Activated T-cell treated with anti-CD3 and anti-CD28 coated beads for 48 hours (primary cell): ENCODE measurements around the gene PGC.

Experiments used
- DNase-seq: peaks from one replicate; pipeline ENCODE4 v3.0.0-alpha.2; 2020; ENCODE audit warnings: low read depth

PGC gene

DNA sequence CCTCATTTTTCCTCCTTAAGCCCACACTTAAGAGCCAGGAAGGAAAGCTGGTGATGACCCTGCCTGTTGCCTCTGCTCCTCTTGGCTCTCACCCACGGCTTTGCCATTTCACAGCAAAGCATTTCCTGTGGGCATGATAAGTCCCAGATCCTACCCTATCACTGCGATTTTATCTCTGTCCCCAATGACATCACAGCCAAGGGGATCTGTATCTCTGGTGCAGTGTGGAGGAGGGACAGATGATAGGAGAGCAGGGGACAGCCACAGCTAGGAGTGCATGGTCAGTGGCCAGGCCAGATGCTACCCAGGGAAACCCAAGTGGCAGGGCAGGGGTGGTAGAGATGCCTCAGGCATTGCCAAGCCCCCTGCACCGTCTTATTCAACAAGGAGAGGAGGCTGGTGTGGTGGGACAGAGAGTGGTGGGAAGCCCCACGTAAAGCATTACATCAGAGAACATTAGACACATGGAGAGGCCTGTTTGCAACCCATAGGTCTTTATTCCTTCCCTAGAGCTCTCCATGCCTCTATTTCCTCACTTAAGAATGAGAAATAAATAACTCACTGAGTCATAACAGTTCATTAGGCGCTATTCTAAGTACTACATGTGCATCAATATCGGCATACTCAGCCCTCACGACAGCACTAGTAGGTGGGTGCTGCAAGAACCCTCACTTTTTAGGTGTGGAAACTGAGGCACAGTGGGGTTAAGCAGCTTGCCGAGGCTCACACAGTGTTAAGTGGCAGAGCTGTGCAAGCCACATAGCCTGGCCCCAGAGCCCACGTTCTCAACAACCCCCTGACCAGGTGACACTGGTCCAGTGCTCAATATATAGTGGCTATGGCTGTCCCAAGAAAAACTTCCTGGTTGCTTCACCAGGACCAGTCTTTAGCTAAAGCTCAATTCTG, 16.4 kb downstream of the PGC start:
- DNase-seq = no peak

DNA sequence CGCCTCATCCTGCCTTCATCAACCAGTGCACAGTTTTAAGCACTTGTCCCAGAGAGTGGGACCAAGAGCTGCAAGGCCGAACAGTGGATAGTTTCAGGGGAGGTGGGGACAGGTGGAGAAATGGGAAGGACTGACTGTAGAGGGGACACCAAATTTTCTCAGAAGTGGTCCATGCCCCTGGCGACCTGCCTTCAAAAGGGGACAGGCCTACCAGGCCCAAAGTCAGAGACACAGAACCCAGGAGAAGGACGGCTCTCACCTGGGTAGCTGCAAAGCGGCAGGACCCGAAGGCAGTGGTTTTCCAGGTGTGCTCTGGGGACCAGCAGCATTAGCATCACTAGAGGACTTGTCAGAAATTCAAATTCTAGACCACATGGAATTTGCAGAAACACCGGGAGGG, 17.6 kb downstream of the PGC start:
- DNase-seq = no peak

DNA sequence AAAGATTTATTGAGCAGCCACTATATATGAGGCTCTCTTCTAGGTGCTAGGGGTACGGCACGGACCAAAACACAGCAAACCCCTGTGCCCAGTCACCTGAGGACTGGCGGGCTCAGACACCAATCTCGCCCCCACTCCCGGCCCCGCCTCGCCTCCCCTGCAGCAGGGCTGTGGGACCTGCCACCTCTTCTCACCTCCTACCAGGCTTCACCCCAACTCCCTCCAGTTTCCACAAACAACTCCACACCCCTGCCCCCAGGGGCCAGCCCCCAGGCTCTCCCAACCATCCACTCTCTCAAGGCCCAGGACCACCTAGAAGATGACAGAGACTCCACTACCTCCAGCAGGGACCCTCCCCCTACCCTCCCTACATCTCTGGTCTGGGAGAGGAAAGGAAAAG, 18.2 kb downstream of the PGC start:
- DNase-seq = no peak

DNA sequence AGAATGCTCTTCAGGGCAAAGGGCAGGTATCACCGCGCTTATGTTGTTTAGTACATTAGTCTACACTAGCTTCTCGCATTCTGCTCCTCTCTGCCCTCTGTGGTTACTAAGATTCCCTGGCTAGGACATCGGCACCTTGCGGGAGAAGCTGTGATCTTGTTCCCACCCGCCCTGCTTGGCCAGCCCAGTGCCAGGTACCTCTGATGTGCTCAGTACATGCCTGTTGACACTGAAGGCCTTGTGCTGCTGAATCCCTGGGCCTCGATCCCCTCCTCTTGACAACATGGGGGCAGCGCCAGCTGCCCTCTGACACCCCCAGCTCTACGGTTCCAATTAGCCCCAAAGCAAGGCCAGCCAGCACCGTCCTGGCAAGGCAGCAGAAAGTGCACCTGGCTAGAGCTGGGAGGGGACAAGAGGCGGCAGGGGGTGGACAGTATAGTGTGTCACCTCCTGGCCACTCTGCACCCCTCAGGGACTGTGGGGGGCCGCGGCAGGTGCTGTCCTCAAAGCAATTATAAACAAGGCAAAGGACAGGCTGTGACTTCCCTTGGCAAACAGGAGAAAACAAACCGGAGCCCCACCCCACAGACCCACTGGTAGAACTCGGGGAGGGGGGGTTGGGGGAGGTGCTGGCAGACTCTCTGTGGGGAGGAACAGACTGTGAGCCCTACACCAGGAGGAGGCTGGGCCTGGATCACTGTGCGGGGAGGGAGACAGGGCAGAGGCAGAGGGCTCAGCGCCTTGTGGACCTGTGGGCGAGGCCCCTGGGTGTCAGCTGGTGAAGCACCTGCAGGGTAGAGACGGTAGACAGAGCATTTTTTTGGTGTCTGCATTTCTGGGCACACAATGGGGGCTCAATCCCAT, 18.9 kb downstream of the PGC start:
- no peak for DNase-seq

DNA sequence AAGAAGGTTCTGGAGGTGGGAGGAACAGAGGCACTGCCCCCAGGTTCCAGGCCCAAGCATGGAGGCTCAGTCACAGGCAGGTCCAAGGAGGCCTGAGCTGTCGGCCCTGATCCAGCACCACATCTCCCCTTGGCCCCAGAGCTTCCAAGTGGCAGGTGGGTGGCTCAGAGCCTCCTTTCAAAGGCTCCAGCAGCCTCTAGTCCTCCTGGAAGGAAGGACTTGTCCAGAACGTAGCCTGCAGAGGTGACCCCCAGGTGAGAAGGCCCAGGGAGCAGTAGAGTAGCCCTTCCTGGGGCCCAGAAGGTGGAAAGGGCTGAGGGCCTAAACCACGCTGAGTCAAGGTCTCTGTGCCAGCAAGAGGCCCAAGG, 19.5 kb downstream of the PGC start:
- no peak for DNase-seq

DNA sequence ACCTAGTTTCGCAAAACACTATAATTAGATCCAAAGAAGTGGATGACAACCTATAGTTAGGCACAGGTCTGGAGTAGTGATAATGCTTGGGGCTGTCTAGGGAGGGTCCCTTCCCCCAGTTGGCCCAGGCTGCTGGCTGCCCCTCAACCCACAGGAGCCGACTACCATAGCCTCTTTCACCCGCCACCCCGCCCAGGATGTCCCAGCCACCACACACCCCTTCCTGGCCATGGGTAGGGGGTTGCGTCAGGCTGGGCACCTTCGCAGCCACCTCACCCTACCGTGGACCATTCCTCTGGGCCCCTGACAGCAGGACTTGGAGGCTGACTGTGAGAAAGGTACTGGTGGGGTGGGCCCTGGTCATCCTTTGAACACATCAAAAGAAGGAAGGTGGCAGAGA, 20.3 kb downstream of the PGC start:
- DNase-seq = no peak

DNA sequence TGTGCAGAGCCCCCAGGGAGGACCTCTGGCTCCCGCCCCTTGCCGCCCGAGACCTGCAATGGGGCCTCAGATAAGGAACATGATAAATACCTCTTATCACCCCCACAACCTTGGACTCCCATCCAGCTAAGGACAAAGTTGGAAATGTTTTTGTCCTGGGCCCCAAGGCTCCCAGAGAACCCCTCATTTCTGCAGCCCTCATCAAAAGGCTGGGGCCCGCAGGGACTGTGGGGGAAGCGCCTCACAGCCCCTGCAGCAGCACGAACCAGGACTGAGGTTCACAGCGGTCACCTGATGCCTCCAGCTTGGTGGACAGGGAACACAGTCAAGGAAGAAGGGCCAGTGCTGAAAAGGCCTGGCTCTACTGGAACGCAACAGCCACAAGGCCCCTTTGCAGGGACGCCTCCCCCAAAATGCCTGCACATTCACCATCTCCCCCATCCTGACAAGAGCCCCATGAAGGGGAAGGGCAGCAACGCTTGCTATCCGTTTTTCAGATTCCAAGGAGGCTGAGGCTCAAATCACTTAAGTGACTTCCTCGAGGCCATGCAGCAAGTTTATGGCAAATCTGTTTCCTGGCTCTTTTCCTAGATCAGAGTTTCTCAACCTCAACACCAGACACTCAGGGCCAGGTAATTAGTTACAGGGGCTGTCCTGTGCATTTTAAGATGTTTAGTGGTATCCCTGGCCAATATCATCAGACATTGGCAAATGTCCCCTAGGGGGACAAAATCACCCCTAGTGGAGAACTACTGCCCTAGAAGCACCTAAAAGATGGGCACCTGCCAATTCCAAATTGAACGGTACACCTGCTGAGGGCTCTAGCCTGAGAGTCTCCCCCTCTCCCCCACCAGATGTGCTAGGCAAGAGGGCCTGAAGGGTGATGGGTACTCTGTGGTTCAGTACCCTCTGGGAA, 22.4 kb downstream of the PGC start:
- no peak for DNase-seq

DNA sequence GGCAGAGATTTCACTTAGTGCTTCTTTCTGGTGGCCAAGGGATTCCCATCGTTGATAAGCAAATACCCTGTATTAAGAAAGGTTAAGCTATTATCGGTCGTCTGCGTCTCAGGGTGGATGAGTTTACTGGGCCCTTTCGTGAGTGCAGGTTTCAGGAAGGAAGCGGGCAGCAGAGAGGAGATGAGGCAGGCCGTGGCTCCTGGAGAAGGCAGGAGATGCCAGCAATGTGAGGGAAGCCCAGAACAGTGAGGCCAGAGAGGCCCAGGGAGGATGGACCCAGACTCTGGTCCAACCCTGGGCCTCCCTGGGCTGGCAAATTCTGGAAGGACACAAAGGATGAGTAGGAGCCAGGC, 23.0 kb downstream of the PGC start:
- DNase-seq = no peak

DNA sequence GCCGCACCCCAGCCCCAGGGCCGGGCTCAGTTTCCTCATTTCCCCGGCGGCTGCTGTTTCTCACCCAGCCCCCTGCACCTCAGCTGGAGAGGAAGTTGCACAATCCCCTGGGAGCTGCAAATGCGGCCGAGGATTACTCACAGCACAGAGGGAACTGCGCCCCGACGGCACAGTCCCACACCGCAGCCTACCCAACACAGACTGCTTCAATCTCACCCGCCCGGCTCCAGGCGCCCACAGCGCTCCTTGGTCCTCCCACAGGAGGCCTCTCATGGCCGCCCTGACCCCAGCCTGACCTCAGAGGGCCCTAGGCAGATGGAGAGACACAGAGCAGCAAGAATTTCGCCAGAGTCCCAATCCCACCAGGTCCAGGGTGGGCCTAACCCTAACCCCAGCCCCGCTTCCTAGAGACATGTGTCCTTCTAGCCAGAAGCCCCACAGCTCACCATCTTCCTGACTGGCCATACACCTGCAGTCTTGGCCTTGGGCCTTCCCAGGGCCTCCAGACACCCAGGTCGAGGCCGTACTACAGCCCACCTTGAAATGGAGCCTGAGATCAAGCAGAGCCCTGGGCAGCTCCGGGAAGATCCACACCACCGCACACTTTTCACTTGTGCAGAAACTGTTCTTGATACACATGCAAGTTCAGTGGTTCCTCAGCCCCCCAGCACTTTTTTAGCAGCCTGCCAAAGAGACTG, 23.5 kb downstream of the PGC start:
- DNase-seq = no peak

DNA sequence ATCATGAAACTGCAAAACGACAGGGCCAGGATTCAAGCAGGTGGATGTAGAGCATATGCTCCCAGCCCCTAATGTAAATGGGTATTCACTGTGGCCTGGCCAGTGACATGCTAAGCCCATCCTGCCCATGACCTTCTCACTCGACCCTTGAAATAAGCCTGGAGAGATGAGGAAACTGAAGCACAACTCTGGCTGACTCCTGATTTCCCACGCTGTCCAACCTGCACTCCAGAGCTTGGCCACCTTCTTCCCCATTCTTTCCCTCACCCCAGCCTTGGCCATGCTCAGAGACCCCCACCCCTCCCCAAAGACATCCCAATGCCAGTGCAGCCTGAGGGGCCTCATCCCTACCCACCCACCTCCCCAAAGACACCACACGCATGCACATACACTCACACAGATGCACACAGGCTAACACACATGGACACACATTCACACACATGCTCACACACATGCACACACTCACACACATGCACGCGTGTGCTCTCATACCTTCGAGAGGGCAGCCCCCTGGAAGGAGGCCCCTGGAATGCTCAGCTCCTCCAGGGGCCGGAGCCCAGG, 24.1 kb downstream of the PGC start:
- no peak for DNase-seq

DNA sequence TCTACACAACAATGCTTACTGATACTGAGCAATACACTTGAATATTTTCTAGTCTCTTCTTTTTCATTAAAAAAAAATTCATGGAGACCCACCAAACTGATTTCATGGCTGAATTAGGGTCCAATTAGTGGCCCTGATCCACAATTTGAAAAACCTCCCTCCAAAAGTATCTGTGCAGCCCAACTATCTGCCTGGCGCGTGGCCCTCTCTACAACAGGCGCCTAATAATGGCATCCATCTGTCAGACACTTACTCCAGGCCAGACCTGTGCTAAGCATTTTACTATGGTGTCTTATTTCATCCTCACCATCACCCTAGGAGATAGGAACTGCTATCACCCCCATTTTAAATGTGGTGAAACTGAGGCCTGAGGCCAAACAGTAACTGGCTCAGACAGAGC, 25.8 kb downstream of the PGC start:
- DNase-seq = no peak

DNA sequence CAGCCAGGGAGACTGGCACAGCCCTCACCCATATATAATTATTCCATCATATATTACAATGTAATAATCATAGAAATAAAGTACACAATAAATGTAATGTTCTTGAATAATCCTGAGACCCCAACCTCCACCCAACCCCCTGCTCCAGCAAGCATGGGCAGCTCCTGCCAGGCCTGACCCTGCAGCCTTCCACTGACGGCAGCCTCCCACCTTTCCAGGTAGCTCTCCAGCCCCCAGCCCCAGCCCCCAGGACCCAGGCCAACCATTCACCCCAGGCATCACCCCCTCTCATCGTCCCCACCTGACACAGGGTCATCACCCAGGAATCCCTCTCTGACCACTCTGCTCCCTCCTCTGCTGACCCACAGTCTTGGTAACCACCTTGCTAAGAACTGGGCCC, 26.4 kb downstream of the PGC start:
- no peak for DNase-seq

DNA sequence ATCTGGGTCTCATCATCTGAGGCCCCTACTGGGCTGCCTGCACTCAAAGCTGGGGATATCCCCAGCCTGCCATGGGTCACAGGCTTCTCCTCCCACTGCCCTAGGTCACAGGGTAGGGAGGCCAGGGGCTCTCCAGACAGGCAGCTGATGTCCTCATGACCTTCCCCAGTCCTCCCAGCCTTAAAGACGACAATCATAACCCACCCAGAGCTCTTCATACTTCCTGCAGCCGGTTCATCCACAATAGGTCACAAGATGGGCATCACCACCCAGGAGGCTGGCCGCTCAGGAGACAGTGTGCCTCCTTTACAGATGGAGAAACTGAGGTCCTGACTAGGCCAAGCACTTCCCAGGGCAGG, 27.0 kb downstream of the PGC start:
- no peak for DNase-seq

DNA sequence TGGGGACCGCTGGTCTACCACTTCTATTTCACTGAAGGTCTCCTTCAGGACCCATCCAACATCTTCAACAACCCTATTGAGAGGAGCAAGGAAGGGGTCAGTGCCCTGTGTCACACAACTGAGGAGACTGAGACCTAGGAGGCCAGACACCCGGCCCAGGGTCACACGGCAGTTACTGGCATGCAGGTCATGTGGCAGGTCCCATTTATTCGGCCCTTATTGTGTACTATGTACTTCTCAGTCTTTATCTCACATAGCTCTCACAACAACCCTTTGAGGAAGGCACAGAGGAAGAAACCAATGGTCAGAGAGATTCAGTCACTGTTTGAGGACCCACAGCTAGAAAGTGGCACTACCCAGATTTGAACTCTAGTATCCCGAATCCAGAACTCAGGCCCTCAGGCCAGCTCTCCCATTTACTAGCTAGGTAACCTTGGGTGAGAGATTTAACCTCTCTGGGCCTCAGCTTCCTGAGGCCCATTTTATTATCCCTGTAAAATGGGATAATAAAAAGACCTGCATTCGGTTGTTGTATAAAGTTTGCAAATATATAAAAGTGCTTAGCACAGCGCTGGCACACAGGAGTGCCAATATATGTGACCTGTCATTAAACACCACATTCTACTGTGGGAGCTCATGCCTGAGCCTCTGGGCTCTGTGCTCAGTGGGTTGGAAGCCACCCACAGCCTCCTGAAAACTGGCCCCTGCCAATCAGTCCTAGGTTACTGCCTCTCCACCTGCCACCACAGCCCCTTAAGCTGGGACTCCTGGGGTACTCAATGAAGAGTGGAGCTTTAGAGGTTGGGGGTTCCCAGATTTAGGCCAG, 27.5 kb downstream of the PGC start:
- no peak for DNase-seq

DNA sequence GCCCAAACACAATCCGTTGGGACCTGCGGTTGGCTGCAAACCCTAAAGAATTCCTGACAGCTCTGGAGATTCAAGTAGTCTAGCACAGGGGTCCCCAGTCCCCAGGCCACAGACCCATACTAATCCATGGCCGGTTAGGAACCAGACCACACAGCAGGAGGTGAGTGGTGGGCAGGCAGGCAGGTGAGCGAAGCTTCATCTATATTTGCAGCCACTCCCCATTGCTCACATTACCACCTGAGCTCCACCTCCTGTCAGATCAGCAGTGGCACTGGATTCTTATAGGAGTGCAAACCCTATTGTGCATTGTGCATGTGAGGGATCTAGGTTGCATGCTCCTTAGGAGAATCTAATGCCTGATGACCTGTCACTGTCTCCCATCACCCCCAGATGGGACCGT, 28.4 kb downstream of the PGC start:
- no peak for DNase-seq

DNA sequence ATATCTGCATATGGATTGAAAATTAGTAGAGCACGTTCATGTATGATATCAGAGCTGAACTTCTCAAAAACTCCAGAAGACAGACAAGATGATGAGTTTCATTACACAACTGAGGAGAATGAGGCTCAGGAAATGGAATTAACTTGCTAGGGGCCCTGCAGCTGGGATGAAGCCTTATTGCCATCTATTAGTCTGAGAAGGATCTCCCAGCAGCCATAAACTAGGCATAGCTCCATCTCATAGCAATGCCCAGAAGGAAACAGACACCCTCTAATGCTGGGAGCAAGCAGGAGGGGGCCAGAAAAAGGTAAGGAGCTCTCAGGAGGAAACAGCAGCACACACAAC, 29.8 kb downstream of the PGC start:
- no peak for DNase-seq

DNA sequence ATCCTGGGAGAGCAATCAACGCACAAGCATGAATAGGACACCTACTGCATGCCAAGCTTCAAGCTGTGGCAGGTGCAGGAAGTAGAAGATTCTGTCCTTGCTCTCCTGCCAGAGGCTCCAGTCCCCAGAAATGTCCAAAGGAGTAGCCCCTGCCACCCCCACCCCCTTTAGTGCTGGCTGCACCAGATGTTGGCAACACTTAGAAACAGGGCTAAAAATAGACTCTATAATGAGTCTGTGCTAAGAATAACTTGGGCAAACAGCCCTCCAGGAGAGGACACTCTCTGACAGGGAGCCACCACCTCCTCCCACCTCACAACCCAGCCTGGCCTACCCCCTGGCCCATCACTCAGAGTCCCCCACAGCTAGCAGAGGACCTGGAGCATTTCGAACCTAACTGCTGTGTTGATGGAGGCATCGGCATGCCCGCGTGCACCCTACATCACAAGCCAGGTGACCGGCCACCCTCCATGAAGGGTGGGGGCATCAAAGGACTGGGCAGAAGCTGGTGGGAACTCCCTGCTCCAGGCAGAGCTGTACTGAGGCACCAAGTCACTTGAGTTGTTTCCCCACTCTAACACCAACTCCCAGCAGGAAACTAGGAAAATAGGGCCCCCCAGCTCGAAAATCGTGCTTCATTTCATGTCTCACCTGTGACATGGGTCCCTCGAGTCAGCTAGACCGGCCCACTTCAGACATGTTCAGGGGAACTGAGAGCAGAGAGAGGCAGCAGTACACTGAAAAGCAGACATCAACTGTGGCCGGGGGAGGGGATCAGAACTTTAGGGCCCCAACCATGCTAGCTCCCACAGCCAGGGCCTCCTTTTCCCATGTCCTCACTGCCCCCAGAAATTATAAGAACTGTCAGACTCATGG, 30.4 kb downstream of the PGC start:
- no peak for DNase-seq

DNA sequence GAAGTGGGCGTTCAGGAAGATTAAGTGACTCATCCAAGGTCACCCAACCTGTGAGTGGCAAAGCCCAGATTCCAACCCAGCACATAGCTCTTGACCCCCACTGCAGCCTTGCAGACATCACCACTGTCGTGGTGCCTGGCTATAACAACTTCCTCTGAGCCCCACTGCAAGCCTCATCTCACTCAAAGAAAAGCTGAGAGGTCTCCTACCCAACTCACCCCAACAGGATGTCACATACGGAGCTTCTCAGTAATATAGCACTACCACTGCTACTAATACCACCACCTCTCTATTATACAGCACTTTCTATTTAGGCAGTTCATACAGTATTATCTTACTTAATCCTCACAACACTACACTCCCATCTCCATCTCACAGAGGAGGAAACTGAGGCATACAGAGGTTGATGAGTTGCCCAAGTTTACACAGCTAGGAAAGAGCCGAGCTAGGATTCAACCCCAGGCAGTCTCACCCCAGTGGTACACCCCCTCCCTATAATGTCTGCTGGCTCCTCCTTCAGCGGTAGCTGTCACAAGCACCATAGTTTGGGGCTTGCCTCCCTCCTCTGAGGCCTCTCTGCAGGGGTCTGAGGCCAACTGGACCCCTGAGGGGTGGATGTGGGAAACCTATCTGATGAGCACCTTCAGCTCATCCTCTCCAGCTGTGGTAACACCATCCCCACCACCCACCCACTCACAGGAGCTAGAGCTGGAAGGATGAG, 31.2 kb downstream of the PGC start:
- DNase-seq = no peak
